B cell (primary cell): ENCODE data around the gene CARD8. TPM values are rescaled to one million over a fixed set of nuclear protein-coding genes. Genes with fewer than 3 reads are reported as not detected.
"Not testable (repeated sequence)": the region's sequence is repeated elsewhere in the genome, so short reads cannot be mapped to it uniquely, and the experiment has no call there.

Experiments
- ATAC-seq: fragments of 200-7000 bp; cut with Tn5 transposase; one replicate; pipeline ENCODE4 v1.10.0; 2021; ENCODE audit warnings: low read depth, mild to moderate bottlenecking, moderate number of reproducible peaks, moderate library complexity
- CTCF ChIA-PET: fragments of 350-600 bp; sonication (Branson Sonifier 250); formaldehyde crosslinking; loops from one replicate; lab custom pipeline; 2021; ENCODE audit warnings: antibody characterized with exemption, inconsistent platforms; lab: Charles Lee
- POLR2A ChIA-PET: fragments of 350-600 bp; sonication (Branson Sonifier 250); formaldehyde crosslinking; loops from one replicate; lab custom pipeline; 2021; ENCODE audit warnings: antibody characterized with exemption; lab: Charles Lee
- DNase-seq: peaks from one replicate; pipeline ENCODE4 v3.0.0; 2013
- H2AFZ ChIP-seq: 2 replicates; pipeline ENCODE4 v1.6.1; 2012; ENCODE audit warnings: mild to moderate bottlenecking, low read depth, low read length; ENCODE audit not compliant: insufficient read depth, poor library complexity, severe bottlenecking
- H3K27ac ChIP-seq, 2 donors: 1 replicate in 1 of 2; 2 replicates in 1 of 2; pipeline ENCODE4 v1.5.1; 2012 to 2013; ENCODE audit warnings: low read length in 2 of 2, mild to moderate bottlenecking in 2 of 2, moderate library complexity in 1 of 2
- H3K27me3 ChIP-seq, 4 experiments: fragments of 200-600 bp in 1 of 4; sonication (generic) in 1 of 4; replicated peaks in 1 of 4; 1 replicate in 2 of 4; 2 replicates in 2 of 4; pipeline versions ENCODE4 v1.6.1 to v1.7.0; 2013 to 2016; ENCODE audit warnings: low read length in 3 of 4, mild to moderate bottlenecking in 2 of 4, mixed read lengths in 1 of 4, moderate library complexity in 1 of 4; ENCODE audit not compliant: insufficient read depth in 4 of 4, control insufficient read depth in 3 of 4; ENCODE audit errors: control extremely low read depth in 1 of 4
- H3K36me3 ChIP-seq, 2 experiments: replicated peaks in 1 of 2; 1 replicate in 1 of 2; 2 replicates in 1 of 2; pipeline versions ENCODE4 v1.6.1 to v1.7.1; 2013; ENCODE audit warnings: low read length in 1 of 2; ENCODE audit not compliant: insufficient read depth in 2 of 2, control insufficient read depth in 1 of 2; ENCODE audit errors: control extremely low read depth in 1 of 2, extremely low read depth in 1 of 2
- H3K4me1 ChIP-seq, 2 donors: fragments of 200-600 bp in 1 of 2; sonication (generic) in 1 of 2; 1 replicate in 1 of 2; 2 replicates in 1 of 2; pipeline versions ENCODE4 v1.5.1 to v1.6.1; 2013 to 2017; ENCODE audit warnings: low read length in 2 of 2; ENCODE audit not compliant: control insufficient read depth in 2 of 2, insufficient read depth in 2 of 2
- H3K4me2 ChIP-seq: replicated peaks from 2 replicates; pipeline ENCODE3; 2012; ENCODE audit warnings: mild to moderate bottlenecking, low read depth, low read length; ENCODE audit not compliant: poor library complexity, severe bottlenecking
- H3K4me3 ChIP-seq, 5 experiments: fragments of 200-600 bp in 1 of 5; sonication (generic) in 1 of 5; 1 replicate in 3 of 5; 2 replicates in 2 of 5; pipeline versions ENCODE4 v1.5.1 to v1.7.0; 2011 to 2016; ENCODE audit warnings: low read length in 4 of 5, mild to moderate bottlenecking in 4 of 5, low read depth in 2 of 5, control low read depth in 1 of 5, moderate library complexity in 1 of 5; ENCODE audit not compliant: insufficient read depth in 1 of 5; ENCODE audit errors: control extremely low read depth in 1 of 5, extremely low read depth in 1 of 5
- H3K79me2 ChIP-seq: fragments of 200-600 bp; sonication (generic); one replicate; pipeline ENCODE4 v1.6.0; 2016; ENCODE audit warnings: low read length; ENCODE audit not compliant: control insufficient read depth, insufficient read depth
- H3K9ac ChIP-seq: fragments of 200-600 bp; sonication (generic); 2 replicates; pipeline ENCODE4 v1.6.1; 2017; ENCODE audit warnings: mild to moderate bottlenecking, low read length, moderate library complexity
- H3K9me3 ChIP-seq, 3 donors: one replicate each; pipeline versions ENCODE4 v1.6.1 to v1.7.1; 2013; ENCODE audit warnings: low read length in 2 of 3; ENCODE audit not compliant: control insufficient read depth in 2 of 3, insufficient read depth in 1 of 3; ENCODE audit errors: control extremely low read depth in 1 of 3
- H4K20me1 ChIP-seq: 2 replicates; pipeline ENCODE4 v1.6.0; 2012; ENCODE audit warnings: mild to moderate bottlenecking, low read length; ENCODE audit not compliant: insufficient read depth, control insufficient read depth, poor library complexity, severe bottlenecking
- H3K27ac Mint-ChIP-seq: one replicate; pipeline ENCODE4 v1.8.0; 2021; ENCODE audit warnings: mixed read lengths
- H3K27me3 Mint-ChIP-seq: one replicate; pipeline ENCODE4 v1.8.0; 2021; ENCODE audit warnings: mixed read lengths
- H3K4me1 Mint-ChIP-seq: one replicate; pipeline ENCODE4 v1.8.0; 2021; ENCODE audit warnings: mixed read lengths
- H3K4me3 Mint-ChIP-seq: one replicate; pipeline ENCODE4 v1.8.0; 2021; ENCODE audit warnings: mixed read lengths
- H3K9me3 Mint-ChIP-seq: one replicate; pipeline ENCODE4 v1.8.0; 2022; ENCODE audit warnings: mixed read lengths; ENCODE audit not compliant: insufficient read depth
- WGBS: methylation state at CpG from one replicate; pipeline ENCODE4 v1.1.5; 2013; ENCODE audit warnings: missing lambda C conversion rate; ENCODE audit not compliant: insufficient coverage; 5-methylcytosine and 5-hydroxymethylcytosine counted together
- intact Hi-C: fragments of 100-400 bp; cut with micrococcal nuclease; formaldehyde crosslinking; loops from one replicate; pipeline ENCODE4 v1.10.0; 2022
- polyA plus RNA-seq: library from polyadenylated mRNA; depleted of rRNA; stranded (reverse); fragments of >200 nt; gene quantifications from 2 replicates; pipeline ENCODE4 v1.2.3, GENCODE V29; 2012
- total RNA-seq, 2 donors: library from RNA; stranded (reverse); fragments of 120-200 nt in 1 of 2; gene quantifications; 1 replicate in 1 of 2; 2 replicates in 1 of 2; pipeline versions ENCODE4 v1.2.3 to v1.2.4, GENCODE V29; 2013 to 2022

CARD8 gene
- total and polyA plus RNA-seq, 2 donors (not counting 1 experiment from before 2014, with no cell fraction given) = 92.0 to 161 TPM

- ChIA-PET CTCF (interaction anchor here (1.3 to 4.3 kb wide), 7 partner anchors 10 to 344 kb away, joined by 3 to 58 read pairs (median 9); partner anchors contain the start of gene CARD8), POLR2A (interaction anchor here (0.6 kb wide), 1 partner anchor 52 kb away, joined by 3 read pairs; no protein-coding TSS in a partner anchor)
- H3K9me3 ChIP-seq, H3K4me3 Mint-ChIP-seq, H3K9me3 Mint-ChIP-seq, H4K20me1 ChIP-seq, DNase-seq, H3K9ac ChIP-seq, ATAC-seq, H3K79me2 ChIP-seq, H2AFZ ChIP-seq, H3K27ac Mint-ChIP-seq, H3K27me3 ChIP-seq, H3K36me3 ChIP-seq, H3K27ac ChIP-seq, H3K4me1 ChIP-seq, H3K4me3 ChIP-seq, H3K4me2 ChIP-seq, H3K27me3 Mint-ChIP-seq, H3K4me1 Mint-ChIP-seq, intact Hi-C loops: not testable (repeated sequence)
- WGBS = 29% methylated on average over 7 of the region's 8 CpGs
Observed at GRCh38 chr19:48265326-48265725, 9.6 kb upstream of the CARD8 start.

GRCh38 chr19:48260359-48260714 is 4.6 kb upstream of the CARD8 start:
- H3K9me3 ChIP-seq, H3K27me3 ChIP-seq, H3K36me3 ChIP-seq, H3K9me3 Mint-ChIP-seq, DNase-seq, ATAC-seq, H3K27me3 Mint-ChIP-seq, H4K20me1 ChIP-seq: not testable (repeated sequence)
- CTCF ChIA-PET = interaction anchor here (0.6 to 4.0 kb wide), 24 partner anchors 8 to 329 kb away, joined by 3 to 28 read pairs (median 4); partner anchors contain the start of genes LIG1 and PLA2G4C
- Histone ChIP-seq H2AFZ (peak overlapping the region; percentile 84), H3K27ac (peak overlapping the region; percentile 84 to 96), H3K9ac (peak overlapping the region; percentile 77), H3K79me2 (peaks cover 22% of the 10 kb centered on the region), H3K4me1 (peaks cover 19 to 35% of the 10 kb centered on the region in 2 donors), H3K4me2 (peak overlapping the region; percentile 57), H3K4me3 (peak overlapping the region in 4 of 5 experiments; percentile 44 to 79 (median 70))
- Mint-ChIP-seq H3K4me3 (peak overlapping the region; percentile 93), H3K4me1 (peaks cover 34% of the 10 kb centered on the region), H3K27ac (peak overlapping the region; percentile 98)
- intact Hi-C loops = loop anchor here (1.0 kb wide), 4 partner anchors 11 to 153 kb away; partner anchors contain the start of genes LIG1 and ZSWIM9
- POLR2A ChIA-PET = interaction anchor here (1.0 to 2.5 kb wide), 3 partner anchors 10 to 150 kb away, joined by 3 to 10 read pairs (median 3); partner anchors contain the start of gene PLA2G4C
- WGBS = no CpG with 5 or more reads among the region's 8 CpGs

- H3K27me3 ChIP-seq, H3K36me3 ChIP-seq, H3K27me3 Mint-ChIP-seq, H2AFZ ChIP-seq, DNase-seq, H3K27ac Mint-ChIP-seq, H3K9ac ChIP-seq, H4K20me1 ChIP-seq, ATAC-seq, H3K9me3 ChIP-seq, H3K9me3 Mint-ChIP-seq: not testable (repeated sequence)
- Histone ChIP-seq H3K4me1 (peaks cover 31 to 46% of the 10 kb centered on the region in 2 donors), H3K27ac (peak overlapping the region; percentile 84 to 96), H3K4me2 (peak overlapping the region; percentile 61), H3K79me2 (peaks cover 34% of the 10 kb centered on the region), H3K4me3 (peak overlapping the region in 1 of 5 experiments; percentile 68)
- Mint-ChIP-seq H3K4me1 (peaks cover 43% of the 10 kb centered on the region), H3K4me3 (peak overlapping the region; percentile 93)
- ChIA-PET POLR2A (interaction anchor here (0.5 to 2.5 kb wide), 3 partner anchors 9 to 62 kb away, joined by 4 to 10 read pairs (median 5); no protein-coding TSS in a partner anchor), CTCF (interaction anchor here (0.7 to 4.0 kb wide), 8 partner anchors 9 to 222 kb away, joined by 3 to 28 read pairs (median 14); no protein-coding TSS in a partner anchor)
- WGBS = 74% methylated on average over 3 of the region's 4 CpGs
- intact Hi-C loops = loop anchor here (5.0 kb wide), 2 partner anchors 742 to 1333 kb away; partner anchors contain the start of genes NAPA and PRR12
Observed at GRCh38 chr19:48258992-48259391, 3.3 kb upstream of the CARD8 start.
